Fibroblast of the aortic adventitia (primary cell): ENCODE measurements around the gene STK39. TPM values are rescaled to one million over a fixed set of nuclear protein-coding genes. Genes with fewer than 3 reads are reported as not detected.

Experiments
- DNase-seq: peaks from one replicate; pipeline ENCODE4 v3.0.0-alpha.2; 2010; ENCODE audit warnings: low read depth
- H3K4me3 ChIP-seq: 2 replicates; pipeline ENCODE4 v1.5.1; 2011; ENCODE audit warnings: low read depth, mild to moderate bottlenecking, control low read depth, low read length, moderate library complexity
- total RNA-seq: library from RNA; depleted of rRNA; stranded (reverse); fragments of >200 nt; gene quantifications from 2 replicates; pipeline ENCODE4 v1.2.3, GENCODE V29; 2012; ENCODE audit warnings: low replicate concordance
- TF ChIP-seq, protein P1 (sequence below): IDR thresholded peaks from 2 replicates; pipeline ENCODE4 v1.5.1; 2011; ENCODE audit warnings: mild to moderate bottlenecking, low read length, control low read depth, inconsistent platforms; ENCODE audit not compliant: insufficient read depth

Gene STK39
- total RNA-seq, 1 donor = 31.0 TPM

DNA sequence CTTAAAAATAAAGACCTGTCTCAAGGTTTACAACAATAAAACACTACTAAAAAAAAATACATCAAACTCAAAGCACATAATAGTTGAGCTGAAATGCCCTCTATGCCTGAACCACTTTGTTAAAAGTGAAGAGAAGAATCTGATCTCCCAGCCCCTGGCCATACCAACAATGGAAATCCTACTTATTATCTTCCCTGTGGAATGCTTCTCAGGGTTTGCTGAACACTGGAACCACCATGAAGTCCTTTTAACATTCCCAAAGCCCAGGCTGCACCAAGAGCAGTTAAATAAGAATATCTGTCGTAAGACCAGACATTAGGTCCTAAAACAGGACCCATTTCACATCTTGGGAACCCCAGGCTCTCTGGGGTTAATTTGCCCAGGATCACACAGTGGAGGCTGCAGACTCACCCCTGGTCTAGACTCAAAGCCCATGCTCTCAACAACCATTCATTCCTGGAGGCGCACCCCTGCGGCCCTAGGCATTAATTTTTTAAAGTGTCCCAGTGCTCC, 285.8 kb downstream of the STK39 start:
- no peak for DNase-seq
- TF ChIP-seq, protein P1, sequence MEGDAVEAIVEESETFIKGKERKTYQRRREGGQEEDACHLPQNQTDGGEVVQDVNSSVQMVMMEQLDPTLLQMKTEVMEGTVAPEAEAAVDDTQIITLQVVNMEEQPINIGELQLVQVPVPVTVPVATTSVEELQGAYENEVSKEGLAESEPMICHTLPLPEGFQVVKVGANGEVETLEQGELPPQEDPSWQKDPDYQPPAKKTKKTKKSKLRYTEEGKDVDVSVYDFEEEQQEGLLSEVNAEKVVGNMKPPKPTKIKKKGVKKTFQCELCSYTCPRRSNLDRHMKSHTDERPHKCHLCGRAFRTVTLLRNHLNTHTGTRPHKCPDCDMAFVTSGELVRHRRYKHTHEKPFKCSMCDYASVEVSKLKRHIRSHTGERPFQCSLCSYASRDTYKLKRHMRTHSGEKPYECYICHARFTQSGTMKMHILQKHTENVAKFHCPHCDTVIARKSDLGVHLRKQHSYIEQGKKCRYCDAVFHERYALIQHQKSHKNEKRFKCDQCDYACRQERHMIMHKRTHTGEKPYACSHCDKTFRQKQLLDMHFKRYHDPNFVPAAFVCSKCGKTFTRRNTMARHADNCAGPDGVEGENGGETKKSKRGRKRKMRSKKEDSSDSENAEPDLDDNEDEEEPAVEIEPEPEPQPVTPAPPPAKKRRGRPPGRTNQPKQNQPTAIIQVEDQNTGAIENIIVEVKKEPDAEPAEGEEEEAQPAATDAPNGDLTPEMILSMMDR = no peak
- H3K4me3 ChIP-seq = no peak overlapping the region

DNA sequence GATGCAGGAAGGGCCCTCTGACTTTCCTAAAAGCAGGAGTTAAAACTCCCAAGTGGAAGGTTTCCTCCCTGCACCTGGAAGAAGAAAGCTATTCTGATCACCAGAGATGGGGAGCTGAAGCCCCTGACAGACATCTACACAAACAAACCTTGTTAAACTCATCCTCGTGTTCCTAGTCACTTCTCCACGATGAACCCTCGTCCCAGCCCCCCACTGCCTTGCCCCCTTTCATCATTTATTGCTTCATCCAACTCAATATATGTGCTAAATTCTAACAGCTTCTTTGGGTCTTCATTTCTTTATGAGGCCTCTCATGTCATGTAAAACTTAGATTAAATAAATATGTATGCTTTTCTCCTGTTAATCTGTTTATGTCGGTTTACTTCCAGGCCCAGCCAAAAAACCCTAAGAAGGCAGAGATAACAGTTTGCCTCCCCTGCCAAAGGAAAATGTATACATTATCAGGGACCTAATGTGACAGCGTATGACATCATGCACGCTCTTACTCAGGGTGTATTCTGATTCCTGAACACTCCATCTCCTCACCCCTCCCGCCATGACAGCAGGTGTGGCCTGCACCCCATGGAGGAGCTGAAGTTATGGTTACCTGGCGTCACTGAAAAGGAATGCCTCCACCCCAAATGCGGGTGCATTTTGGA, 287.2 kb downstream of the STK39 start:
- TF ChIP-seq, protein P1 = no peak
- H3K4me3 ChIP-seq = no peak overlapping the region
- DNase-seq = no peak

DNA sequence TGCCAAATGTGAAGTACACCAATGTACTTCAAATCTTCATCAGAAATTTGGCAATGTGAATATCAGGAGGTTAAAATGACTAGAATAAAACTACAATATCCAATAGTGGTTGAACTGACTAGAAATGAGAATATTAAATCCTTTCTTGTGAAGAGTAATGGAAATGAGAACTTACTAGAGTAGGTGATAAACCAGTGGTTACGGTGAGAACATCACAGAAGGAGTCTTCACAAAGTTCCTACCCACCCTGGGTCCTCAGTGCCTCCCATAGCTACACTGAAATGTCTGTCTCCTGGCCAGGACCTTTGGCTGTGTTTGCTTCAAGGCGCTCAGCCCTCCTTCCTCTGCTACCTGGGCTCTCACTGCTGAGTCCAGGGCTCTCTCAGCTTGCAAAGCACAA, 289.7 kb downstream of the STK39 start:
- H3K4me3 ChIP-seq = no peak overlapping the region
- TF ChIP-seq, protein P1 = no peak
- DNase-seq = no peak

DNA sequence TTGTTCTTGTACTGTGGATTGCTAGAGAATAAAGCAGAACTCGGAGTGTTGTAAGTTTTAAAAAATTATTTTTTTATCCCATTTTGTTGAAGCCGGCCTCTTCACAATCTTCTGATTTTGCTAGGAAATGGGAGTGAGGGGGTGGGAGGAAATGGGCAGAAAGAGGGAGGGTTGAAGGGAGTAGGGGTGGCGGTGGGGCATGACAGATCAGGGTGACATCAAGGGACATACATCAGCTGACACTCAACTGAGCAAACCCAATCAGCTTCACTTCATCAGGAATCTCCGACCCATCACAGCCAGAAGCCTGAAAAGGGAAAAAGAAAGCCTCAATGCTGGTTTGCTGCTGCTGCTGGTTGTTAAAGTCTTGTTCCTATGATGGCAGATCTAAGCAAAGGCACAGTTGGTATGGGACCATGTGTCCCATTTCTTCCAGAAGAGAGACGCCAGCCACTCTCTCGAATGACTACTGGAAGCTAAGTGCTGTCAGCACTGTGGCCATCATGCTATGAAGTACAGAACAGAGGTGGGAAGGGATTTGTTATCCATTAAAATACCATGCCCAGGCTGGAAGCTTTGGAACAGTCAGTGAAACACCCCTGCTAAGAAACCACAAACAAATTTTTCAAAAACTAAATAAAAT, 292.0 kb downstream of the STK39 start:
- no peak overlapping the region for H3K4me3 ChIP-seq
- TF ChIP-seq, protein P1 = no peak
- no peak for DNase-seq

DNA sequence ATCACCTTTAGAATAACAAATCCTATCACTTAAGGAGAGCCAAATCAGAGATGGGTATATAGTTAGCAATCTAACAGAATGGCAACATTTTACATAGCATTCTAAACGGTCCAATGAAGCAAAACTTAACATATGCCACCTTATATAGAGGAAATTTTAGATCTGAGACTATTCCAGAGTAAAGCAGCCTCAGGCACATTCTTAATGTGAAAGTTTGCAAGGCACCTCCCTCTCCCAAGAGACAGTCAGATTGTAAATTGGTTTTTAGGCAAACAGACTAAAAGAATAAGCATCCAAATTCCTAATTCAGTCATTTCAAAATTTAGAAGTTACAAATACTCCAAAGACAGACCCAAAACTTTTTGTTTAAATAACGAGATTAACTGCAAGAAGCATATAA, 292.9 kb downstream of the STK39 start:
- H3K4me3 ChIP-seq = no peak overlapping the region
- peak; percentile 40 for DNase-seq
- TF ChIP-seq, protein P1 = no peak

DNA sequence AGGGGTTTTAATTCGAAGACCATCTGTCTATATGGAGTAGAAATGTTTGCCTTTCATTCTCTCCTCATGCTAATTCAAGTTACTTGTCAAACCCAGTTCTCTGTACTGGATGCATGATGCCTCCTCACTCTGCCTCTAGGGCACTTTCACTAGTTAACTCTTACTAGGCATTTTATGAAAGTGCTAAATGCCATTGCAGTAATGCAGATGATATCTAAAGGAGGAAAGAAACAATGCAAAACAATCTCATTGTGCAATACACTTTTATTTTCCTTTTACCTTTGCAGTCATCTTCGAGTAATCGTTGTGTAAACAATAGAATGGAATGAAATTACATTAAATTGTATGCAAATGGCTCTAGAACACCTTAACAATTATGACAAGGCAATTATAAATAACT, 293.6 kb downstream of the STK39 start:
- TF ChIP-seq, protein P1 = no peak
- H3K4me3 ChIP-seq = no peak overlapping the region
- DNase-seq = no peak

DNA sequence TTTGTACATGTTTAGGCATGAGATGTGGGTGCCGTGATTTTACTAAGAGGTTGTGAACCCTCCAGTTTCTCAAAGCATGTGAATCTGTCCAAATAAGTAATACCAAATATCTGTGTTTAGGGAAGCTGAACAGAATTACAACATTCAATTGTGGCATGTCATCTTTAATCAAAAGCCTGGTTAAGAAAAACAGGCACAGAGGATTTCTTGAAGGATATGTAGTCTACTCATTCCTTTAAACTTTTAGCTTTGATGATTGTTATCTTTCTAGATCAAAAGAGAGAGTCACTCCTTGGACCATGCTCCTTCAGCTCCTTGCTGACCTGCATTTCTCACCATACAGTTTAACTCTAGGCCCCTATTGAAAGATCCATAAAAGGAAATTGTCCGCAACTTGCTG, 296.8 kb downstream of the STK39 start:
- H3K4me3 ChIP-seq = no peak overlapping the region
- DNase-seq = no peak
- TF ChIP-seq, protein P1 = no peak
